Right renal pelvis (tissue), 4 donors: ENCODE data around the gene DYSF. TPM values are rescaled to one million over a fixed set of nuclear protein-coding genes. Genes with fewer than 3 reads are reported as not detected.

Experiments used
- DNase-seq, 4 donors: peaks; one replicate each; pipeline ENCODE4 v3.0.0-alpha.2; 2013; ENCODE audit warnings: low read depth in 4 of 4, low spot score in 3 of 4, missing footprints in 1 of 4
- polyA plus RNA-seq, 4 donors: library from polyadenylated mRNA; unstranded; fragments of 120-200 nt; gene quantifications; one replicate each; pipeline ENCODE4 v1.2.1, GENCODE V29; 2013; ENCODE audit not compliant: insufficient read length in 4 of 4

DYSF gene
- polyA plus RNA-seq, 4 donors: 17.1 to 22.6 (median 18.4) TPM

GRCh38 chr2:71696381-71696780 is 243.0 kb downstream of the DYSF start:
- DNase-seq: no peak

- DNase-seq: no peak
Measured at GRCh38 chr2:71697106-71698004, 244.0 kb downstream of the DYSF start.

GRCh38 chr2:71699428-71699827 is 246.1 kb downstream of the DYSF start:
- DNase-seq: no peak

- DNase-seq: no peak
Measured at GRCh38 chr2:71700041-71700657, 246.8 kb downstream of the DYSF start.

GRCh38 chr2:71700658-71701397 is 247.5 kb downstream of the DYSF start:
- no peak for DNase-seq

GRCh38 chr2:71702071-71702970 is 249.0 kb downstream of the DYSF start:
- no peak for DNase-seq

- DNase-seq: no peak
Measured at GRCh38 chr2:71702971-71703898, 249.9 kb downstream of the DYSF start.

- no peak for DNase-seq
Measured at GRCh38 chr2:71704131-71704561, 250.8 kb downstream of the DYSF start.

GRCh38 chr2:71704688-71705087 is 251.3 kb downstream of the DYSF start:
- DNase-seq: no peak

GRCh38 chr2:71705171-71705960 is 252.0 kb downstream of the DYSF start:
- DNase-seq: no peak

GRCh38 chr2:71706121-71706520 is 252.8 kb downstream of the DYSF start:
- DNase-seq: no peak

- no peak for DNase-seq
Measured at GRCh38 chr2:71706836-71707235, 253.5 kb downstream of the DYSF start.

GRCh38 chr2:71710367-71711132 is 257.2 kb downstream of the DYSF start:
- no peak for DNase-seq

GRCh38 chr2:71711133-71711855 is 257.9 kb downstream of the DYSF start:
- DNase-seq: no peak

- DNase-seq: no peak
Measured at GRCh38 chr2:71712158-71712818, 258.9 kb downstream of the DYSF start.
